GM12878 (cell line): Measurements from ENCODE around the gene CHIT1. TPM values are rescaled to one million over a fixed set of nuclear protein-coding genes. Genes with fewer than 3 reads are reported as not detected.

Experiments used
- ATAC-seq: fragments of 200-7000 bp; cut with Tn5 transposase; 3 replicates; pipeline ENCODE4 v1.9.1; 2020; ENCODE audit warnings: mild to moderate bottlenecking, moderate library complexity
- BruUV-seq: library from RNA; stranded (reverse); fragments of 400-500 nt; replicated peaks from 2 replicates; lab custom pipeline; 2021; lab: Mats Ljungman, UMichigan
- CTCF ChIA-PET: fragments of 300-600 bp; sonication (Branson Sonifier 250); formaldehyde crosslinking; extraction: SDS; loops from one replicate; lab custom pipeline; 2021; ENCODE audit warnings: inconsistent platforms; lab: Yijun Ruan, JAX
- POLR2A ChIA-PET: fragments of 350-600 bp; formaldehyde crosslinking; extraction: SDS; loops from one replicate; lab custom pipeline; 2021; ENCODE audit warnings: inconsistent platforms; lab: Charles Lee
- RAD21 ChIA-PET: fragments of 300-600 bp; sonication (Branson Sonifier 250); formaldehyde crosslinking; loops from one replicate; lab custom pipeline; 2023; ENCODE audit warnings: antibody characterized with exemption; ENCODE audit not compliant: unreplicated experiment; lab: Charles Lee
- SMC1A ChIA-PET: fragments of 300-600 bp; sonication (Branson Sonifier 250); formaldehyde crosslinking; loops from one replicate; lab custom pipeline; 2023; ENCODE audit not compliant: unreplicated experiment, uncharacterized antibody; lab: Charles Lee
- DNase-seq: peaks from one replicate; pipeline ENCODE4 v3.0.0-alpha.2; 2011; ENCODE audit warnings: low read depth, low spot score
- FAIRE-seq: peaks from 3 replicates; lab custom pipeline; 2011; peaks lifted over from hg19 to GRCh38; lab: Jason Lieb, UNC
- H2AFZ ChIP-seq: 2 replicates; pipeline ENCODE4 v1.6.0; 2011; ENCODE audit warnings: low read depth, low read length, control low read depth; ENCODE audit not compliant: control insufficient read depth
- H3K27ac ChIP-seq: 2 replicates; pipeline ENCODE4 v1.5.1; 2011; ENCODE audit warnings: control low read depth; ENCODE audit not compliant: control insufficient read depth, insufficient read depth
- H3K27me3 ChIP-seq, 2 experiments: replicated peaks in 1 of 2; 2 replicates each; pipeline versions ENCODE4 v1.6.0 to v1.6.1; 2011; ENCODE audit warnings: low read length in 1 of 2; ENCODE audit not compliant: control insufficient read depth in 2 of 2, insufficient read depth in 2 of 2
- H3K36me3 ChIP-seq, 2 experiments: 2 replicates each; pipeline ENCODE4 v1.5.1; 2011; ENCODE audit warnings: low read length in 1 of 2; ENCODE audit not compliant: control insufficient read depth in 2 of 2, insufficient read depth in 2 of 2
- H3K4me1 ChIP-seq: 2 replicates; pipeline ENCODE4 v1.6.1; 2011; ENCODE audit warnings: mild to moderate bottlenecking, low read length, moderate library complexity, mixed read lengths; ENCODE audit not compliant: control insufficient read depth, insufficient read depth
- H3K4me2 ChIP-seq: 2 replicates; pipeline ENCODE4 v1.6.0; 2011; ENCODE audit warnings: control low read depth; ENCODE audit not compliant: control insufficient read depth, insufficient read depth
- H3K4me3 ChIP-seq: fragments of 200-600 bp; sonication (generic); 2 replicates; pipeline ENCODE4 v1.5.1; 2016
- H3K79me2 ChIP-seq: 2 replicates; pipeline ENCODE4 v1.6.0; 2011; ENCODE audit warnings: low read length; ENCODE audit not compliant: control insufficient read depth, insufficient read depth
- H3K9ac ChIP-seq: 2 replicates; pipeline ENCODE4 v1.8.0; 2011; ENCODE audit warnings: low read length, control low read depth, mixed read lengths; ENCODE audit not compliant: control insufficient read depth, insufficient read depth
- H3K9me3 ChIP-seq: replicated peaks from 3 replicates; pipeline ENCODE4 v1.5.1; 2011; ENCODE audit warnings: mild to moderate bottlenecking, low read length; ENCODE audit not compliant: control insufficient read depth, insufficient read depth
- H4K20me1 ChIP-seq: 2 replicates; pipeline ENCODE4 v1.6.0; 2011; ENCODE audit not compliant: control insufficient read depth, insufficient read depth
- BHLHE40 ChIP-seq, 2 experiments: fragments of 450-650 bp in 1 of 2; IDR thresholded peaks; 2 replicates each; pipeline ENCODE4 v1.6.1; 2011 to 2017; ENCODE audit warnings: low read depth in 2 of 2, borderline replicate concordance in 1 of 2, improper control_type of control experiment in 1 of 2, low read length in 1 of 2, mild to moderate bottlenecking in 1 of 2
- NBN ChIP-seq: fragments of 450-650 bp; IDR thresholded peaks from 2 replicates; pipeline ENCODE4 v1.6.1; 2016
- NFXL1 ChIP-seq: fragments of 450-650 bp; IDR thresholded peaks from 2 replicates; pipeline ENCODE4 v1.6.1; 2017; ENCODE audit warnings: antibody characterized with exemption, mild to moderate bottlenecking, borderline replicate concordance
- NR2F1 ChIP-seq: fragments of 450-650 bp; conservative IDR thresholded peaks from 2 replicates; pipeline ENCODE4 v1.6.1; 2017; ENCODE audit warnings: mild to moderate bottlenecking
- POU2F2 ChIP-seq: IDR thresholded peaks from 3 replicates; pipeline ENCODE4 v1.6.1; 2011; ENCODE audit warnings: low read depth, mild to moderate bottlenecking, low read length, borderline replicate concordance
- RAD21 ChIP-seq: IDR thresholded peaks from 2 replicates; pipeline ENCODE4 v1.6.1; 2011; ENCODE audit warnings: mild to moderate bottlenecking, low read depth, low read length, moderate library complexity; ENCODE audit not compliant: insufficient read depth
- YY1 ChIP-seq: IDR thresholded peaks from 2 replicates; pipeline ENCODE4 v1.6.1; 2011; ENCODE audit warnings: low read depth, mild to moderate bottlenecking, low read length
- WGBS: methylation state at CpG from one replicate; pipeline ENCODE4 v1.1.6; 2016; ENCODE audit warnings: low lambda C conversion rate; ENCODE audit not compliant: insufficient replicate concordance, insufficient coverage; ENCODE audit errors: missing lambda C conversion rate; 5-methylcytosine and 5-hydroxymethylcytosine counted together
- in situ Hi-C: fragments of 300-500 bp; cut with MboI; formaldehyde crosslinking; loops from 9 replicates; pipeline ENCODE4 v1.14.3; 2018; ENCODE audit warnings: mixed read lengths
- intact Hi-C: fragments of 100-400 bp; cut with micrococcal nuclease; formaldehyde crosslinking; loops from one replicate; pipeline ENCODE4 v1.14.2; 2022; ENCODE audit not compliant: unreplicated experiment
- polyA plus RNA-seq, 11 experiments: library from polyadenylated mRNA; depleted of rRNA in 4 of 11; unstranded in 6 of 11; stranded (reverse) in 5 of 11; fragments of >200 nt; fragmentation: Nextera tagmentation in 4 of 11; fragmentation: Illumina TruSeq in 1 of 11; extraction: Ambion mirVana in 4 of 11; extraction: Trizol in 1 of 11; gene quantifications; 1 replicate in 1 of 11; 2 replicates in 10 of 11; pipeline versions ENCODE4 v1.2.1 to v1.2.3, GENCODE V29; 2011 to 2016; ENCODE audit warnings: inconsistent platforms in 2 of 11, missing spikeins in 2 of 11, low read depth in 1 of 11
- total RNA-seq, 4 experiments: library from RNA; depleted of rRNA in 3 of 4; stranded (reverse); fragments of >200 nt in 3 of 4; fragmentation: Illumina TruSeq in 1 of 4; extraction: Trizol in 1 of 4; gene quantifications; 2 replicates each; pipeline versions ENCODE4 v1.2.1 to v1.2.3, GENCODE V29; 2013 to 2021
- TF ChIP-seq, protein P1 (sequence below): fragments of 450-650 bp; IDR thresholded peaks from 2 replicates; pipeline ENCODE4 v1.6.1; 2017; ENCODE audit warnings: mild to moderate bottlenecking, moderate library complexity
- TF ChIP-seq, protein P2 (sequence below): IDR thresholded peaks from 2 replicates; pipeline ENCODE4 v1.6.1; 2012; ENCODE audit warnings: low read depth, low read length, improper control_type of control experiment
- TF ChIP-seq, protein P3 (sequence below): fragments of 450-650 bp; IDR thresholded peaks from 2 replicates; pipeline ENCODE4 v1.6.1; 2017; ENCODE audit warnings: mild to moderate bottlenecking, low read depth, inconsistent platforms; ENCODE audit not compliant: poor library complexity, severe bottlenecking

CHIT1 gene
- total and polyA plus RNA-seq, 10 of the 15 experiments (the other 5 are each of a cell fraction or from before 2014, with no cell fraction given) = 0.02 to 2.1 (median 0.76) TPM

DNA sequence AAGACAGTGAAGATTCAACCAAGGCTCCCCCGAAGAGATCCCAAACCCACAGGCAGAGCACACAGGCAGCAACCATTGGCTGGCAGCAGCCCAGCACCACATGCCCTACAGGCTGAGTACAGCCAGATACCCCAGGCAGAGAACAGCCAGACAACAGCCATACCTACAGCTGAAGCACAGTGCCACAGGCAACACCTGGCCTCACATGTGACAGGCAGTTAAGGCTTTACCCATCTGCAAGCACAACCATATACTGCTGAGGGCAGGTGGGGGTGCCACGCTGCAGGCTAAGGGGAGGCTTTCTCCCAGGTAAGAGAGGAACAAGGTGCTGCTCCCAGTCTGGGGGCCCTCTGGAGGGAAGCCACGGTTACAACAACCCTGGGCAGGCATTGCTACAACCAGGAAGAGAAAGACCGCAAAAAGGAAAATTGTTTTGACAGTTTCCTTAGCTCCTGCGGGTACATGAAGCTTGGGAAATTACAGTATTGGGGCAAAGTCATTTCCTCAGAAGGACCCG is 12.3 kb downstream of the CHIT1 start (continued):
- TF ChIP-seq, protein P1, sequence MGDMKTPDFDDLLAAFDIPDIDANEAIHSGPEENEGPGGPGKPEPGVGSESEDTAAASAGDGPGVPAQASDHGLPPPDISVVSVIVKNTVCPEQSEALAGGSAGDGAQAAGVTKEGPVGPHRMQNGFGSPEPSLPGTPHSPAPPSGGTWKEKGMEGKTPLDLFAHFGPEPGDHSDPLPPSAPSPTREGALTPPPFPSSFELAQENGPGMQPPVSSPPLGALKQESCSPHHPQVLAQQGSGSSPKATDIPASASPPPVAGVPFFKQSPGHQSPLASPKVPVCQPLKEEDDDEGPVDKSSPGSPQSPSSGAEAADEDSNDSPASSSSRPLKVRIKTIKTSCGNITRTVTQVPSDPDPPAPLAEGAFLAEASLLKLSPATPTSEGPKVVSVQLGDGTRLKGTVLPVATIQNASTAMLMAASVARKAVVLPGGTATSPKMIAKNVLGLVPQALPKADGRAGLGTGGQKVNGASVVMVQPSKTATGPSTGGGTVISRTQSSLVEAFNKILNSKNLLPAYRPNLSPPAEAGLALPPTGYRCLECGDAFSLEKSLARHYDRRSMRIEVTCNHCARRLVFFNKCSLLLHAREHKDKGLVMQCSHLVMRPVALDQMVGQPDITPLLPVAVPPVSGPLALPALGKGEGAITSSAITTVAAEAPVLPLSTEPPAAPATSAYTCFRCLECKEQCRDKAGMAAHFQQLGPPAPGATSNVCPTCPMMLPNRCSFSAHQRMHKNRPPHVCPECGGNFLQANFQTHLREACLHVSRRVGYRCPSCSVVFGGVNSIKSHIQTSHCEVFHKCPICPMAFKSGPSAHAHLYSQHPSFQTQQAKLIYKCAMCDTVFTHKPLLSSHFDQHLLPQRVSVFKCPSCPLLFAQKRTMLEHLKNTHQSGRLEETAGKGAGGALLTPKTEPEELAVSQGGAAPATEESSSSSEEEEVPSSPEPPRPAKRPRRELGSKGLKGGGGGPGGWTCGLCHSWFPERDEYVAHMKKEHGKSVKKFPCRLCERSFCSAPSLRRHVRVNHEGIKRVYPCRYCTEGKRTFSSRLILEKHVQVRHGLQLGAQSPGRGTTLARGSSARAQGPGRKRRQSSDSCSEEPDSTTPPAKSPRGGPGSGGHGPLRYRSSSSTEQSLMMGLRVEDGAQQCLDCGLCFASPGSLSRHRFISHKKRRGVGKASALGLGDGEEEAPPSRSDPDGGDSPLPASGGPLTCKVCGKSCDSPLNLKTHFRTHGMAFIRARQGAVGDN = no peak
- no peak for TF ChIP-seq NR2F1
- TF ChIP-seq, all 136 proteins: peak for 0

DNA sequence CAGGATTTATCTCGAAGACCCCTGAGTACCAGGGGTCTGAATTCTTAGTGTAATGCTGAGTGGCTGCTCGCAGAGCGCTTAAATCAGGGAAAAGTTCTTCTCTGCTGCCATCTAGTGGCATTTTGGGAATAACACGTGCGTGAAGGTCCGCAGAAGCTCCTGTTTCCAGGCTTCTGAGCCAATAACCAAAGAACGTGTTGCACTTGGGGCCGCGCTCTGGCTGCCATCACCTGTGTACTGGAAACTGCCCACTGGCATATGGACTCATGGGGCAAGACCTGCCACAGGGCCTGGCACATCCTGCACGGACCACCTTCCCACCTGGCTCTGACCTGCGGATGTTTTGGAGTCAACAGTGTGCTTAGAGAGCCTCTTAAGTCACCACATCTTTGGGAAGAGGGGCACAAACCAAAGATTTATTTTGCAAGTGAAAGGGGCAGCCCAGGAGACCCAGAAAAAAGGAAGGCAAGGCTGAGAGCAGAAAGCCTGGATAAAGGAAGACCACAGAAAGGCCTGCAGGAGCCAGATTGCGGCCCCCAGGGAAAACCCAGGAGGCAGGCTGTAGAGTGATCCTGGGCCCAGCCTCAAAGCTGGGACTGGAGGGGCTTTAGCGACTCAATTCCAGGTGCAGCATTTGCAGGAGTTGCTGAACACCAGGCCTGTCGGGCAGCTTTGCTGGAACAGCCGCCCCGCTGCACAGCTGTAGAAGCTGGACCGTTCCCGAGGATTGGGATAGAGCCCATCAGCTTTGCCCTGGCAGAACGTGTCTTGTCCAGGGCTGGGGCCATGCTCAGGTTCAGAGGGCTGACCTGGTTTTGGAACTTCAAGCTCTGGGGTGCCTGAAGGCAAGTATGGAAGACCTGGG is 13.0 kb downstream of the CHIT1 start:
- ChIA-PET SMC1A (interaction anchor here (0.6 to 4.0 kb wide), 24 partner anchors 8 to 243 kb away, joined by 3 to 41 read pairs (median 3); partner anchors contain the start of gene TMEM183A), POLR2A (interaction anchor here (1.3 kb wide), 1 partner anchor 50 kb away, joined by 4 read pairs; no protein-coding TSS in a partner anchor)
- ATAC-seq = peak; percentile 92
- no peak for TF ChIP-seq NFXL1
- TF ChIP-seq YY1 = 0 out of 2 replicates have a peak, but pooled peaks have one; percentile 23
- TF ChIP-seq BHLHE40 (IDR thresholded peaks at IDR 0.05; ENCODE audit: borderline replicate concordance in 1 of 2, low read depth in 2 of 2, low read length in 1 of 2) = peak; percentile 24 to 43; a peak in 1 of 4 replicates
- TF ChIP-seq POU2F2 = no peak
- TF ChIP-seq, protein P2, sequence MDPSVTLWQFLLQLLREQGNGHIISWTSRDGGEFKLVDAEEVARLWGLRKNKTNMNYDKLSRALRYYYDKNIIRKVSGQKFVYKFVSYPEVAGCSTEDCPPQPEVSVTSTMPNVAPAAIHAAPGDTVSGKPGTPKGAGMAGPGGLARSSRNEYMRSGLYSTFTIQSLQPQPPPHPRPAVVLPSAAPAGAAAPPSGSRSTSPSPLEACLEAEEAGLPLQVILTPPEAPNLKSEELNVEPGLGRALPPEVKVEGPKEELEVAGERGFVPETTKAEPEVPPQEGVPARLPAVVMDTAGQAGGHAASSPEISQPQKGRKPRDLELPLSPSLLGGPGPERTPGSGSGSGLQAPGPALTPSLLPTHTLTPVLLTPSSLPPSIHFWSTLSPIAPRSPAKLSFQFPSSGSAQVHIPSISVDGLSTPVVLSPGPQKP = no peak
- TF ChIP-seq, protein P3, sequence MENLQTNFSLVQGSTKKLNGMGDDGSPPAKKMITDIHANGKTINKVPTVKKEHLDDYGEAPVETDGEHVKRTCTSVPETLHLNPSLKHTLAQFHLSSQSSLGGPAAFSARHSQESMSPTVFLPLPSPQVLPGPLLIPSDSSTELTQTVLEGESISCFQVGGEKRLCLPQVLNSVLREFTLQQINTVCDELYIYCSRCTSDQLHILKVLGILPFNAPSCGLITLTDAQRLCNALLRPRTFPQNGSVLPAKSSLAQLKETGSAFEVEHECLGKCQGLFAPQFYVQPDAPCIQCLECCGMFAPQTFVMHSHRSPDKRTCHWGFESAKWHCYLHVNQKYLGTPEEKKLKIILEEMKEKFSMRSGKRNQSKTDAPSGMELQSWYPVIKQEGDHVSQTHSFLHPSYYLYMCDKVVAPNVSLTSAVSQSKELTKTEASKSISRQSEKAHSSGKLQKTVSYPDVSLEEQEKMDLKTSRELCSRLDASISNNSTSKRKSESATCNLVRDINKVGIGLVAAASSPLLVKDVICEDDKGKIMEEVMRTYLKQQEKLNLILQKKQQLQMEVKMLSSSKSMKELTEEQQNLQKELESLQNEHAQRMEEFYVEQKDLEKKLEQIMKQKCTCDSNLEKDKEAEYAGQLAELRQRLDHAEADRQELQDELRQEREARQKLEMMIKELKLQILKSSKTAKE = no peak
- no peak for TF ChIP-seq NBN
- TF ChIP-seq RAD21 = peak; percentile 78

More for the DNA sequence above, 13.0 kb downstream of the CHIT1 start:
- H3K27ac ChIP-seq = no peak overlapping the region
- 31% methylated on average over 19 of the region's 19 CpGs for WGBS
- H2AFZ ChIP-seq = no peak overlapping the region
- no peaks in the 10 kb centered on the region for H3K4me1 ChIP-seq
- H3K36me3 ChIP-seq = no peaks in the 10 kb centered on the region
- in situ Hi-C loops (loop anchor here (5.0 kb wide), 1 partner anchor 179 kb away; no protein-coding TSS in a partner anchor), intact Hi-C loops (loop anchor here (1.0 to 2.0 kb wide), 4 partner anchors 44 to 177 kb away; no protein-coding TSS in a partner anchor)
- no peaks in the 10 kb centered on the region for H4K20me1 ChIP-seq
- H3K9me3 ChIP-seq = no peaks in the 10 kb centered on the region
- ChIA-PET RAD21 (interaction anchor here (0.6 to 4.0 kb wide), 21 partner anchors 8 to 209 kb away, joined by 3 to 61 read pairs (median 4); partner anchors contain the start of gene MYBPH), CTCF (interaction anchor here (0.7 to 8.5 kb wide), 49 partner anchors 8 to 497 kb away, joined by 3 to 114 read pairs (median 4); partner anchors contain the start of genes ADORA1, MYBPH and TMEM183A)
- H3K4me2 ChIP-seq = no peak overlapping the region
- H3K4me3 ChIP-seq = no peak overlapping the region
- DNase-seq = peak; percentile 17
- H3K79me2 ChIP-seq = no peaks in the 10 kb centered on the region
- no peak overlapping the region for H3K9ac ChIP-seq
- peaks cover 0 to 5% of the 10 kb centered on the region in 2 experiments; a peak in 1 of 4 replicates for H3K27me3 ChIP-seq
- peak; percentile 95 for FAIRE-seq
- BruUV-seq = no TSS peak
